ENCODE measurements around the gene PPP1R3E. TPM values are rescaled to one million over a fixed set of nuclear protein-coding genes. Genes with fewer than 3 reads are reported as not detected.

The PPP1R3E gene
- total RNA-seq, 1 experiment from 2014 or later = 3.9 TPM

- no peak overlapping the region for H2AFZ ChIP-seq (ENCODE audit: low read length)
- H3K4me3 Mint-ChIP-seq = peak overlapping the region; percentile 90 to 97
- H4K20me1 ChIP-seq (ENCODE audit: control insufficient read depth, insufficient read depth, insufficient read length) = no peaks in the 10 kb centered on the region
- no peak overlapping the region for H2BK12ac ChIP-seq (ENCODE audit: insufficient read length, low read depth, low read length)
- no peak overlapping the region for H3K4ac ChIP-seq (ENCODE audit: low read depth, low read length)
- H3K18ac ChIP-seq (ENCODE audit: insufficient read length, low read depth, low read length) = no peak overlapping the region
- no peaks in the 10 kb centered on the region; a peak in 2 of 7 replicates for H3K36me3 Mint-ChIP-seq (ENCODE audit: insufficient read depth in 1 of 3, low read depth in 3 of 3)
- no peak overlapping the region for H3K27ac ChIP-seq (ENCODE audit: insufficient read length, low read depth, low read length)
- H3K27me3 ChIP-seq (ENCODE audit: insufficient read depth, low read length) = peaks cover 13% of the 10 kb centered on the region; the same call in 1 of the 2 replicates
- no peak for DNase-seq
- no peak overlapping the region for H2BK15ac ChIP-seq (ENCODE audit: low read depth, low read length)
- no peaks in the 10 kb centered on the region for H3K79me1 ChIP-seq (ENCODE audit: insufficient read depth, low read depth, low read length, poor library complexity, severe bottlenecking)
- H2AK5ac ChIP-seq (ENCODE audit: insufficient read length, low read length) = no peak overlapping the region
- peaks cover 22 to 25% of the 10 kb centered on the region in 2 experiments for H3K4me1 Mint-ChIP-seq
- H3K27ac Mint-ChIP-seq = no peak overlapping the region
- no peak overlapping the region for H2BK5ac ChIP-seq (ENCODE audit: insufficient read length, low read length)
- peaks cover 10% of the 10 kb centered on the region for H3K23me2 ChIP-seq (ENCODE audit: insufficient read length, low read depth, low read length, poor library complexity, severe bottlenecking)
- H2BK120ac ChIP-seq (ENCODE audit: low read depth, low read length, poor library complexity, severe bottlenecking) = no peak overlapping the region
- H3K4me1 ChIP-seq (ENCODE audit: insufficient read depth, low read length) = peaks cover 4% of the 10 kb centered on the region; the same call in 1 of the 2 replicates
- no peak for TF ChIP-seq CTCF (conservative IDR thresholded peaks at IDR 0.05)
- no peak overlapping the region for H4K5ac ChIP-seq (ENCODE audit: insufficient read length, low read depth, low read length)
- peaks cover 76% of the 10 kb centered on the region for H3K27me3 Mint-ChIP-seq (ENCODE audit: low read depth)
- H3K4me2 ChIP-seq (ENCODE audit: insufficient read depth, insufficient read length, low read length) = peak overlapping the region; percentile 91
- no peak overlapping the region for H3K14ac ChIP-seq (ENCODE audit: insufficient read depth, low read length)
- no peak overlapping the region for H4K8ac ChIP-seq (replicated peaks; ENCODE audit: insufficient read length, low read depth, low read length)
- H3K9me3 Mint-ChIP-seq = no peaks in the 10 kb centered on the region
- H3K79me2 ChIP-seq (ENCODE audit: insufficient read depth, low read length) = no peaks in the 10 kb centered on the region
- no peak overlapping the region for H4K91ac ChIP-seq (ENCODE audit: insufficient read length, low read depth, low read length)
- no peak overlapping the region for H3K23ac ChIP-seq (ENCODE audit: insufficient read length, low read depth, low read length)
- WGBS (ENCODE audit: extremely low coverage, insufficient read length, low lambda C conversion rate) = no CpG with 5 or more reads among the region's 9 CpGs
- H2BK20ac ChIP-seq (ENCODE audit: low read depth, low read length, poor library complexity, severe bottlenecking) = no peak overlapping the region
- H3K56ac ChIP-seq (ENCODE audit: insufficient read length, low read depth, low read length) = no peak overlapping the region
- H3T11ph ChIP-seq (ENCODE audit: low read length) = no peak overlapping the region
- no peaks in the 10 kb centered on the region for H3K9me3 ChIP-seq (ENCODE audit: control insufficient read depth, low read depth, low read length)
- H3K9ac ChIP-seq (ENCODE audit: extremely low read depth, insufficient read length, low read length) = peak overlapping the region; percentile 39
These were observed 17.8 kb downstream of the PPP1R3E start for GRCh38 chr14:23284654-23285529.

All from H9 (cell line).